ENCODE data around the gene COX8A.

DNA sequence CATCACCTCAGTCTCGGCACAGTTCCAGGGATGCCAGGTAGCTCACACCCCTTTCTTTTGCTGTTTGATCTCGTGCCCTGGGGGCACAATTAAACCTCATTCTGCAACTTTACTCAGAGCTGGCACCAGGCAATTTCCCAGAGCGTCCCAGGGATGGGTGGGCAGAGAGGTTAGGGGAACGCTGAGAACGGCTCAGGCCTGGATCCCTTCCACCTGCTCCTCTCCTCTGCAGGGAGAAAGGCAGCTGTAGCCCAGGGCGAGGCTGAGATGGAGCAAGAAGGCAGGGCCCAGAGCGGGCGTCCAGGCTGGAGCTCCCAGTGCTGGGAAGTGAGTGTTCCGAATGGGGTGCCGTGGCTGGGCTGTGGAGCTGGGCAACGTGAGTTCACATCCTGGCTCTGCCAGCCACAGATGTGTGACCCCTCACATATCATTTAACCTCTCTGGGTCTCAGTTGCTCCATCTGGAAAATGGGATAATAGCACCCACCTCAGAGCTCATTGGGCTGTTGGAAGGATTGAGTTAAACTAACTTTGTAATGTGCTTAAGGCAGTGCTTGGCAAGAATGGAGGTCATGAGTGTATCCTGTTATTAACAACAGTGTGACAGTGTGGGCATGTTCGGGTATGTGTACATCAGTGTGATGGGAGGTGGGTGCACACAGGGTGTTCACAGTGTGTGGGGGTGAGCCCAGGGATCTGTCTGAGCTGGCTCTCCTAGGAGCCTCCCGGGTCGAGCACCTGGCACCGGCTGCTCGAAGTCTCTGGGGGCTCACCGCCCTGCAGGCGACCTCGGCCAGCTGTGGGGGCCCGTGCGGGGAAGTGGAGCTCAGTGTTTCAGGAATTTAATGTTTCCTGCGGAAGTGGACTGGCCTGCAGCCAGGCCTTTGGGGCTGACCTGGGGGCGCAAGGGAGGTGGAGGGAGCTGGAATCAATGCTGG lies 27.3 kb downstream of the COX8A start:
- TF ChIP-seq POLR2AphosphoS5 (IDR thresholded peaks at IDR 0.05; ENCODE audit: low read depth, low read length), result no peak
- TF ChIP-seq TAF1 (IDR thresholded peaks at IDR 0.05; ENCODE audit: borderline replicate concordance, low read depth, low read length), result no peak

Measured in GM12892 (cell line).